H9 (cell line): ENCODE data around the gene DDX18. TPM values are rescaled to one million over a fixed set of nuclear protein-coding genes. Genes with fewer than 3 reads are reported as not detected.

ENCODE experiments used
- DNase-seq: peaks from one replicate; pipeline ENCODE4 v3.0.0-alpha.2; 2017
- H2AFZ ChIP-seq: one replicate; pipeline ENCODE4 v1.6.1; 2013; ENCODE audit warnings: mild to moderate bottlenecking, low read length, control low read depth, moderate library complexity
- H2AK5ac ChIP-seq: 2 replicates; pipeline ENCODE4 v1.6.1; 2013; ENCODE audit warnings: low read length, control low read depth, mixed read lengths; ENCODE audit not compliant: insufficient read length
- H2BK120ac ChIP-seq: one replicate; pipeline ENCODE4 v1.6.1; 2013; ENCODE audit warnings: low read depth, mild to moderate bottlenecking, low read length, control low read depth, inconsistent platforms; ENCODE audit not compliant: poor library complexity, severe bottlenecking
- H2BK12ac ChIP-seq: 2 replicates; pipeline ENCODE4 v1.6.1; 2013; ENCODE audit warnings: low read length, control low read depth, mixed read lengths, low read depth; ENCODE audit not compliant: insufficient read length
- H2BK15ac ChIP-seq: 2 replicates; pipeline ENCODE4 v1.6.1; 2013; ENCODE audit warnings: low read depth, low read length, control low read depth
- H2BK20ac ChIP-seq: one replicate; pipeline ENCODE4 v1.6.1; 2013; ENCODE audit warnings: low read depth, mild to moderate bottlenecking, low read length, control low read depth, inconsistent platforms; ENCODE audit not compliant: poor library complexity, severe bottlenecking
- H2BK5ac ChIP-seq: 2 replicates; pipeline ENCODE4 v1.6.1; 2013; ENCODE audit warnings: low read length, control low read depth, mixed read lengths; ENCODE audit not compliant: insufficient read length
- H3K14ac ChIP-seq: 2 replicates; pipeline ENCODE4 v1.6.1; 2013; ENCODE audit warnings: low read length, control low read depth; ENCODE audit not compliant: insufficient read depth
- H3K18ac ChIP-seq: 2 replicates; pipeline ENCODE4 v1.6.1; 2013; ENCODE audit warnings: low read depth, mild to moderate bottlenecking, mixed read lengths, low read length, control low read depth; ENCODE audit not compliant: insufficient read length
- H3K23ac ChIP-seq: 2 replicates; pipeline ENCODE4 v1.6.1; 2013; ENCODE audit warnings: low read length, control low read depth, mixed read lengths, low read depth; ENCODE audit not compliant: insufficient read length
- H3K23me2 ChIP-seq: 2 replicates; pipeline ENCODE4 v1.6.1; 2013; ENCODE audit warnings: low read depth, mild to moderate bottlenecking, mixed read lengths, low read length, control low read depth; ENCODE audit not compliant: insufficient read length, poor library complexity, severe bottlenecking
- H3K27ac ChIP-seq: 2 replicates; pipeline ENCODE4 v1.5.1; 2013; ENCODE audit warnings: low read length, control low read depth, mixed read lengths, low read depth; ENCODE audit not compliant: insufficient read length
- H3K27me3 ChIP-seq: 2 replicates; pipeline ENCODE4 v1.6.1; 2013; ENCODE audit warnings: low read length, control low read depth, inconsistent platforms; ENCODE audit not compliant: insufficient read depth
- H3K4ac ChIP-seq: 2 replicates; pipeline ENCODE4 v1.6.1; 2013; ENCODE audit warnings: low read depth, mild to moderate bottlenecking, control low read depth, inconsistent platforms, low read length, moderate library complexity
- H3K4me1 ChIP-seq: 2 replicates; pipeline ENCODE4 v1.6.1; 2013; ENCODE audit warnings: low read length, control low read depth, inconsistent platforms; ENCODE audit not compliant: insufficient read depth
- H3K4me2 ChIP-seq: 2 replicates; pipeline ENCODE4 v1.6.1; 2013; ENCODE audit warnings: low read length, control low read depth, mixed read lengths; ENCODE audit not compliant: insufficient read length, insufficient read depth
- H3K56ac ChIP-seq: 2 replicates; pipeline ENCODE4 v1.6.1; 2013; ENCODE audit warnings: low read depth, mild to moderate bottlenecking, mixed read lengths, low read length, control low read depth; ENCODE audit not compliant: insufficient read length
- H3K79me1 ChIP-seq: 2 replicates; pipeline ENCODE4 v1.6.1; 2013; ENCODE audit warnings: low read depth, mild to moderate bottlenecking, moderate library complexity, low read length, control low read depth, inconsistent platforms; ENCODE audit not compliant: insufficient read depth, poor library complexity, severe bottlenecking
- H3K79me2 ChIP-seq: 2 replicates; pipeline ENCODE4 v1.6.1; 2013; ENCODE audit warnings: low read length, control low read depth, inconsistent platforms; ENCODE audit not compliant: insufficient read depth
- H3K9ac ChIP-seq: 2 replicates; pipeline ENCODE4 v1.6.1; 2013; ENCODE audit warnings: low read length, control low read depth, mixed read lengths; ENCODE audit not compliant: insufficient read length; ENCODE audit errors: extremely low read depth
- H3K9me3 ChIP-seq: one replicate; pipeline ENCODE4 v1.6.1; 2013; ENCODE audit warnings: low read depth, low read length, inconsistent platforms; ENCODE audit not compliant: control insufficient read depth
- H3T11ph ChIP-seq: one replicate; pipeline ENCODE4 v1.6.1; 2013; ENCODE audit warnings: mild to moderate bottlenecking, low read length, control low read depth, inconsistent platforms
- H4K20me1 ChIP-seq: one replicate; pipeline ENCODE4 v1.6.1; 2013; ENCODE audit not compliant: control insufficient read depth, insufficient read length, insufficient read depth
- H4K5ac ChIP-seq: 2 replicates; pipeline ENCODE4 v1.6.1; 2013; ENCODE audit warnings: low read depth, mild to moderate bottlenecking, mixed read lengths, low read length, control low read depth; ENCODE audit not compliant: insufficient read length
- H4K8ac ChIP-seq: replicated peaks from 2 replicates; pipeline ENCODE4 v1.6.1; 2013; ENCODE audit warnings: low read length, control low read depth, mixed read lengths, low read depth; ENCODE audit not compliant: insufficient read length
- H4K91ac ChIP-seq: 2 replicates; pipeline ENCODE4 v1.6.1; 2013; ENCODE audit warnings: low read depth, mild to moderate bottlenecking, moderate library complexity, mixed read lengths, low read length, control low read depth; ENCODE audit not compliant: insufficient read length
- H3K27ac Mint-ChIP-seq, 3 experiments: 2 replicates in 2 of 3; 3 replicates in 1 of 3; pipeline ENCODE4 v1.8.0; 2020 to 2021; ENCODE audit warnings: mixed read lengths in 3 of 3, mild to moderate bottlenecking in 1 of 3, moderate library complexity in 1 of 3
- H3K27me3 Mint-ChIP-seq: 2 replicates; pipeline ENCODE4 v1.8.0; 2021; ENCODE audit warnings: low read depth, mild to moderate bottlenecking, moderate library complexity, mixed read lengths
- H3K36me3 Mint-ChIP-seq, 3 experiments: 2 replicates in 2 of 3; 3 replicates in 1 of 3; pipeline ENCODE4 v1.8.0; 2020 to 2021; ENCODE audit warnings: low read depth in 3 of 3, mixed read lengths in 3 of 3; ENCODE audit not compliant: insufficient read depth in 1 of 3
- H3K4me1 Mint-ChIP-seq, 2 experiments: 2 replicates each; pipeline ENCODE4 v1.8.0; 2020; ENCODE audit warnings: mixed read lengths in 2 of 2
- H3K4me3 Mint-ChIP-seq, 2 experiments: 2 replicates in 1 of 2; 3 replicates in 1 of 2; pipeline ENCODE4 v1.8.0; 2020 to 2021; ENCODE audit warnings: mild to moderate bottlenecking in 2 of 2, mixed read lengths in 2 of 2, moderate library complexity in 1 of 2
- H3K9me3 Mint-ChIP-seq, 2 experiments: 2 replicates in 1 of 2; 3 replicates in 1 of 2; pipeline ENCODE4 v1.8.0; 2020; ENCODE audit warnings: mild to moderate bottlenecking in 2 of 2, mixed read lengths in 2 of 2, moderate library complexity in 1 of 2
- total RNA-seq: library from RNA; stranded (reverse); gene quantifications from 2 replicates; pipeline ENCODE4 v1.2.1, GENCODE V29; 2021
- TF ChIP-seq, protein P1 (sequence below): fragments of 200-600 bp; sonication (generic); conservative IDR thresholded peaks from 3 replicates; pipeline ENCODE4 v1.8.0; 2021; ENCODE audit warnings: antibody characterized with exemption, mild to moderate bottlenecking

The DDX18 gene
- total RNA-seq, 1 experiment from 2014 or later, result 115 TPM

DNA sequence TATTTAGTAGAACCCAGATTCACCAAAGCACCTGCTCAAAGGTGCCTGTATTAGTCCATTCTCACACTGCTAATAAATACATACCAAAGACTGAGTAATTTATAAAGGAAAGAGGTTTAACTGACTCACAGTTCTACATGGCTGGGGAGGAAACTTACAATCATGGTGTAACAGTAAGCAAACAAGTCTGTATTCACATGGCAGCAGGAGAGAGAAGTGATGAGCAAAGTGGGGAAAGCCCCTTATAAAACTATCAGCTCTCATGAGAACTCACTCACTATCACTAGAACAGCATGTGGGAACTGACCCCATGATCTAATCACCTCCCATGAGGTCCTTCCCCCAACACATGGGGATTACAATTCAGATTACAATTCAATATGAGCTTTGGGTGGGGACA is 28.0 kb upstream of the DDX18 start:
- H2AK5ac ChIP-seq, result no peak overlapping the region
- H4K5ac ChIP-seq, result no peak overlapping the region
- H3K9me3 Mint-ChIP-seq, result peaks cover 10 to 18% of the 10 kb centered on the region in 2 experiments
- no peak overlapping the region for H2AFZ ChIP-seq
- H3K23ac ChIP-seq, result no peak overlapping the region
- H3K4me1 Mint-ChIP-seq, result no peaks in the 10 kb centered on the region
- no peaks in the 10 kb centered on the region for H3K9me3 ChIP-seq
- no peak overlapping the region for H3K14ac ChIP-seq
- no peaks in the 10 kb centered on the region for H4K20me1 ChIP-seq
- H3K4ac ChIP-seq, result no peak overlapping the region
- no peak overlapping the region for H2BK120ac ChIP-seq
- H2BK15ac ChIP-seq, result no peak overlapping the region
- H3T11ph ChIP-seq, result no peak overlapping the region
- no peak overlapping the region for H2BK5ac ChIP-seq
- H2BK20ac ChIP-seq, result no peak overlapping the region
- no peak overlapping the region for H3K4me3 Mint-ChIP-seq
- H3K36me3 Mint-ChIP-seq, result peaks cover 0 to 9% (median 0%) of the 10 kb centered on the region in 3 experiments; a peak in 2 of 7 replicates
- no peak overlapping the region for H4K8ac ChIP-seq
- no peak overlapping the region for H3K27ac Mint-ChIP-seq
- H3K56ac ChIP-seq, result no peak overlapping the region
- no peaks in the 10 kb centered on the region for H3K27me3 ChIP-seq
- no peak overlapping the region for H4K91ac ChIP-seq
- H3K79me2 ChIP-seq, result no peaks in the 10 kb centered on the region
- TF ChIP-seq, protein P1, sequence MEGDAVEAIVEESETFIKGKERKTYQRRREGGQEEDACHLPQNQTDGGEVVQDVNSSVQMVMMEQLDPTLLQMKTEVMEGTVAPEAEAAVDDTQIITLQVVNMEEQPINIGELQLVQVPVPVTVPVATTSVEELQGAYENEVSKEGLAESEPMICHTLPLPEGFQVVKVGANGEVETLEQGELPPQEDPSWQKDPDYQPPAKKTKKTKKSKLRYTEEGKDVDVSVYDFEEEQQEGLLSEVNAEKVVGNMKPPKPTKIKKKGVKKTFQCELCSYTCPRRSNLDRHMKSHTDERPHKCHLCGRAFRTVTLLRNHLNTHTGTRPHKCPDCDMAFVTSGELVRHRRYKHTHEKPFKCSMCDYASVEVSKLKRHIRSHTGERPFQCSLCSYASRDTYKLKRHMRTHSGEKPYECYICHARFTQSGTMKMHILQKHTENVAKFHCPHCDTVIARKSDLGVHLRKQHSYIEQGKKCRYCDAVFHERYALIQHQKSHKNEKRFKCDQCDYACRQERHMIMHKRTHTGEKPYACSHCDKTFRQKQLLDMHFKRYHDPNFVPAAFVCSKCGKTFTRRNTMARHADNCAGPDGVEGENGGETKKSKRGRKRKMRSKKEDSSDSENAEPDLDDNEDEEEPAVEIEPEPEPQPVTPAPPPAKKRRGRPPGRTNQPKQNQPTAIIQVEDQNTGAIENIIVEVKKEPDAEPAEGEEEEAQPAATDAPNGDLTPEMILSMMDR, result no peak
- H3K23me2 ChIP-seq, result no peaks in the 10 kb centered on the region
- H3K79me1 ChIP-seq, result no peaks in the 10 kb centered on the region
- no peak overlapping the region for H3K18ac ChIP-seq
- H3K27me3 Mint-ChIP-seq, result peaks cover 4% of the 10 kb centered on the region; the same call in 1 of the 2 replicates
- no peak overlapping the region for H3K4me2 ChIP-seq
- H3K9ac ChIP-seq, result no peak overlapping the region
- no peaks in the 10 kb centered on the region for H3K4me1 ChIP-seq
- H2BK12ac ChIP-seq, result no peak overlapping the region
- no peak overlapping the region for H3K27ac ChIP-seq
- DNase-seq, result no peak
